ENCODE data around the gene NAE1.

DNA sequence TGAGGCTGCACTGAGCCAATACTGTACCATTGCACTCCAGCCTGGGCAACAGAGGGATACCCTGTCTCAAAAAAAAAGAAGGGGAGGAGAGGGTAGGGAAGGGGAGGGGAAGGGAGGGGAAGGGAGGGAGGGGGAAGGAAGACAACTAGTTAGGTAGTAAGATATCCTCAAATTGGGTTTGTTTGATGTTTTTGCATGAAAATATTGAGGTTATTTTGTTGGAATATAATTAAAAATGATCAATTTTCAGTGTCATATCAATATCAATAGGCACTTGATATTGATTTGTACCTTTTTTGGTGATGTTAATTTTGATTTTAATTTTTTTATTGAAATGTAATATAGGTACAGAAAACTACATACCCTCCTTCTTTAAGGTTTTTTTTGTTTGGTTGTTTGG is 32.9 kb upstream of the NAE1 start:
- TF ChIP-seq, protein P1, sequence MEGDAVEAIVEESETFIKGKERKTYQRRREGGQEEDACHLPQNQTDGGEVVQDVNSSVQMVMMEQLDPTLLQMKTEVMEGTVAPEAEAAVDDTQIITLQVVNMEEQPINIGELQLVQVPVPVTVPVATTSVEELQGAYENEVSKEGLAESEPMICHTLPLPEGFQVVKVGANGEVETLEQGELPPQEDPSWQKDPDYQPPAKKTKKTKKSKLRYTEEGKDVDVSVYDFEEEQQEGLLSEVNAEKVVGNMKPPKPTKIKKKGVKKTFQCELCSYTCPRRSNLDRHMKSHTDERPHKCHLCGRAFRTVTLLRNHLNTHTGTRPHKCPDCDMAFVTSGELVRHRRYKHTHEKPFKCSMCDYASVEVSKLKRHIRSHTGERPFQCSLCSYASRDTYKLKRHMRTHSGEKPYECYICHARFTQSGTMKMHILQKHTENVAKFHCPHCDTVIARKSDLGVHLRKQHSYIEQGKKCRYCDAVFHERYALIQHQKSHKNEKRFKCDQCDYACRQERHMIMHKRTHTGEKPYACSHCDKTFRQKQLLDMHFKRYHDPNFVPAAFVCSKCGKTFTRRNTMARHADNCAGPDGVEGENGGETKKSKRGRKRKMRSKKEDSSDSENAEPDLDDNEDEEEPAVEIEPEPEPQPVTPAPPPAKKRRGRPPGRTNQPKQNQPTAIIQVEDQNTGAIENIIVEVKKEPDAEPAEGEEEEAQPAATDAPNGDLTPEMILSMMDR (conservative IDR thresholded peaks at IDR 0.05; ENCODE audit: low read length) = no peak
- no peak for TF ChIP-seq EZH2phosphoT487 (IDR thresholded peaks at IDR 0.05; ENCODE audit: borderline replicate concordance, low read depth, low read length)
